GM04503 (cell line): ENCODE results near the gene RAD52.

ENCODE experiments used
- DNase-seq: peaks from one replicate; pipeline ENCODE4 v3.0.0-alpha.2; 2012; ENCODE audit warnings: low read depth

The RAD52 gene

DNA sequence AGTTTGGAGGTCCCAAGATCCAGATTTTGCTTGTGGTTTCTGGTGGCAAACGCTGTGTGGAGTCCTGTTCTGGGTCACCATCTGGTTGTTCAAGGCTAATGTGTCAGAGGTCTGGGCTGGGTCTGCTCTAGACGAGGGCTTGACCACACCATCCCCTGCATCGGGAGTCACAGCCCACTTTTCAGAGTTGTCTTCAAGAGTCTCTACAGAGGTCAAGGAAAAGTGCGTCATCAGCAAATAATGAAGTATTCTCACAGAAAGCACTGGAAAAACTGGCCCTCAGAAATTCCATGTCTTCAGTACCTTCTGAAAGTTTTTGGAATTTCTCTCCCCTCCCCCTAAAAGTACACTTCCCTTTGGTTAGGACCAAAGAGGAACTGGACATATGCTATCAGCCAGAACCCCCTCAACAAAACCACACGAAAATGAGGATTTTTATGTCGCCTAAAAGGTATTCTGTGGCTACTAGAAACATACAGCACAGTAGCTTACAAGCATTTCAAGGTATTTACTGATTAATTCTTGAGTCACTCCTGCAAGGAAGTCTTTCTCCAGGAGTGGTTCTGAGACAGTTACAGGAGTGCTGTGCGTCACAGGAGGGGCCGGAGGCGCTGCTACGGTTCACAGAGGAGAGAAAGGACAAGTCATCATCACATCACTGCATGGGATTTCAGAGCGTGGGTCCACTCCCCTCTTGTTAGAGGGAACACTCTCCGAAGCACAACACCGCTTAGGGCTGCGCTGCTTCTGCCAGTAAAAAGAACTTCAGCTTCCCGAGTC lies 35.4 kb downstream of the RAD52 start:
- DNase-seq = peak; percentile 9

- no peak for DNase-seq
Measured at GRCh38 chr12:912466-913235, 36.8 kb downstream of the RAD52 start.

GRCh38 chr12:911191-911826 lies 38.2 kb downstream of the RAD52 start:
- DNase-seq = no peak

DNA sequence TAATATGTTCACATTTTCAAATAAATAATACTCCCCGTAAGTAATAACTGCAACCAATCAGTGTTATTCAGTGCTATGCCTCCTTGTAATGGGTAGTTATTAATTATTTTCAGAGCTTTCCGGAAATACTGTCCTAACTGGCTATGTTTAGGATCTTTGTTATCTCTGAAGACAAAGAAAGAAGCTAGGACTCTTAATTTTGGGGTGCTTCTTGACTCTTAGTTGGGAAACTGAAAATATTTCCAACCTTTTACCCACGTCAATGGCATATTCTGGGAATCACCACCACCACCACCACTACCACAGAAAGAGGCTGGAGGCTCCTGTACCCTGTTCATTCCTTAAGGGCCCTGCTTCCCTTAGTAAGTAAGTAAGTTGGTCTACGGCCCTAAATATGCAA lies 39.1 kb downstream of the RAD52 start:
- no peak for DNase-seq

DNA sequence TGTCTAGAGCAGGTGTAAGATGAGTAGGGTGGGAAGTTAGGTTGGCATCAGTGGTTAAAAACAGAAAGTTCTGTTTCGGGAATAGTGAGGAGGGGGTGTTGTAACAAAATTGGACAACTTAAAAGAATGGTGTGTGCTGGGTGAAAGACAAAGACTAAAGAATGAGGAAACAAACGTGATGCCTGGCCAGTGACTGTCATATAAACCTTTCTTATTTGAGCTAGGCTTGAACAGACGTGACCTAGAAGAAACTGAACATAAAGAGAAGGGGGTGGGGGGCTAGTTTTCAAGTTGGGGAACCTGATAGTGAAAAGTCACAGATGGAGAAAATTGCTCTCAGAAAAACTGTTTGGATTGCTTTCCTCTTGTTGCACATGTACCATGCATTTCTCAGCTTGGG lies 39.6 kb downstream of the RAD52 start:
- no peak for DNase-seq

- DNase-seq = no peak
Measured at GRCh38 chr12:907413-908185, 41.9 kb downstream of the RAD52 start.

DNA sequence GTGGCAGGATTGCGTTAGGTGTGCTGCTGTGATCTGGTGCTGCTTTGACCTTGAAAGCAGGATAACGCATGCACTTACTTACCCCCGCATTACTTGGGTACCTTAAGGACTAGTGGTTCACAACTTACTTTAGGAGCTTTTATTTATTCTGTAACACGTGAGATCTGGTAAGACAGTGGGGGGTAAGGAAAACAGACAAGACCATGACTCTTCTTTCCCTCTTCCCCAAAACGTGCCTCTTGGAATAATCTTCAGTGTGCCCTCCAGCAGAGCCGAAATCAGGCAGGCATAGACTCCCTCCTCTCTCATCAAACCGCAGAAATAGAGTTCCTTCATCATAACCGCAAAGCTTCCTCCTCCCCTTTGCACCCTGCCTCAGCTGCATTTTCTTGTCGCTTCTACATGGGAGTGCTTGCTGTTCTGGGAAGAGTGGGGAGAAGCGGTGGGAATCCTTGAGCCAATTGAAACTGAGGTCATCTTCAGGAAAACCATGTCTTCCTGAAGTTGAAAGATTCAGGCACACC lies 43.4 kb downstream of the RAD52 start:
- DNase-seq = no peak

GRCh38 chr12:905261-906031 lies 44.0 kb downstream of the RAD52 start:
- no peak for DNase-seq

GRCh38 chr12:904010-904414 lies 45.5 kb downstream of the RAD52 start:
- no peak for DNase-seq

DNA sequence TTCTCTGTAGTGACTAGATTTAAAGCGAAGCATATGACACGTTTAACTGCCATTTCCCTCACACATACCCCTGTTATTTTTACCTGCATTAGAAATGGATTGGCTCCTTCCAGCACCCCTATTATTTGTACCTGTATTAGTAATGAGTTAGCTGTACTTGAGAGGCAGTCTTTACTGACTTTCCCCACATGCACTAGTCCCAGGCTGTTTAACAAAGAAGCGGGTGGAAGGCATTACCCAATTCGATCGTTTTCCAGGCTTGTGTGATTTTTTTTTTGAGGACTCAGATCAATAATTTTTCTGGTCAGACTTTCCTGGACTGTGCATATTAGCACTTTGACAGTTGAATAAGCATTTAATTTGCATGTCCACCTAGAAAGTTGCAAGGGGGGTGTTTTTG lies 46.4 kb downstream of the RAD52 start:
- no peak for DNase-seq

DNA sequence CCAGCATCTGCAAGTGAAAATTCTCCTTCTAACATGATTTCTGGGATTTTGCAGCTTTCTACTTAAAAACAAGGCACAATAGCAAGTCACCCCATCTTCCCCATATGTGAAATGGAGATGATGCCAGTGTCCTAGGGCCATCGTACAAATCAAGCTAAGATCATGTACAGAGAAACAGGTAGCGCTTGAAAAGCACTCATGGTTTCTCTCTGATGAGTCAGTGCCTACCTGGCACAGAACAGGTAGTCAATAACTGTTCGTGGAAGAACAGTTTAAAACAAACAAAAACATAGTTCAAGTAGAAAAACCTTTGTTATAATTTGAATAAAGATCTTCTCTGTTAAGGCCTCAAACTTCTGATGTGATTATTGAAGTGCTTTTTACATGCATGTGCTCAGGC lies 46.9 kb downstream of the RAD52 start:
- no peak for DNase-seq

DNA sequence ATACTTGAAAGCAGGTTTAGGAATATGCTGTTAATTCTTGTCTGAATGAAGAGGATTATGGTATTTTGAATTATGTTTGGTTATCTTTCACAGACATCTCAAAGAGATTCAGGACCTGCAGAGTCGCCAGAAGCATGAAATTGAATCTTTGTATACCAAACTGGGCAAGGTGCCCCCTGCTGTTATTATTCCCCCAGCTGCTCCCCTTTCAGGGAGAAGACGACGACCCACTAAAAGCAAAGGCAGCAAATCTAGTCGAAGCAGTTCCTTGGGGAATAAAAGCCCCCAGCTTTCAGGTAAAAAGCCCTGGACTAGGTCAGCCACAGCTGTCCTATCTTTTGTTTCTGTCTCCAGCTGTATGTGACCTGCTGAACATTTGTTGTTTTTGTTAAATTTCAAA lies 52.1 kb downstream of the RAD52 start:
- no peak for DNase-seq

GRCh38 chr12:896031-896430 lies 53.5 kb downstream of the RAD52 start:
- no peak for DNase-seq

DNA sequence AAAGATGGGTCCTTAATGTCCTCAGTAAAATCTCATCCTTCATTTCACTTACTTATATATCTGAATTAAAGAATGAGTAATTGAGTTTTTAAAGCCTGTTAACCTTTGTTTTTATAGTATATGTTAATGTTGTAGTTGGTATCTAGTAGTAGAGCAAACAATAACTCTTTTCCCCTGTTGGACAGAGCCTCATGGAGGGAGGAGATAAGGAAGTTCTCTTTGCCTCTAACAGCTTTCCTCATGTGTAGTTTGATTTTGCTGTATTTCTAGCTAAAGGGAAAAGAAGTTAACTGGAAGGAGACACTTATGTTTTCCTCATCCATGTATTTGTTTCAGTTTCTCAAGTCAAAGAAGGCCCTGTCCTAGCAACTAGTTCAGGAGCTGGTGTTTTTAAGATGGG lies 55.3 kb downstream of the RAD52 start:
- DNase-seq = no peak

GRCh38 chr12:886206-886605 lies 63.3 kb downstream of the RAD52 start:
- no peak for DNase-seq

DNA sequence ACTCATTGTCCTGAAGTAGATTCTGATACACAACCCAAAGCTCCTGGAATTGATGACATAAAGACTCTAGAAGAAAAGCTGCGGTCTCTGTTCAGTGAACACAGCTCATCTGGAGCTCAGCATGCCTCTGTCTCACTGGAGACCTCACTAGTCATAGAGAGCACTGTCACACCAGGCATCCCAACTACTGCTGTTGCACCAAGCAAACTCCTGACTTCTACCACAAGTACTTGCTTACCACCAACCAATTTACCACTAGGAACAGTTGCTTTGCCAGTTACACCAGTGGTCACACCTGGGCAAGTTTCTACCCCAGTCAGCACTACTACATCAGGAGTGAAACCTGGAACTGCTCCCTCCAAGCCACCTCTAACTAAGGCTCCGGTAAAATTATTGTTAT lies 63.8 kb downstream of the RAD52 start:
- DNase-seq = no peak

GRCh38 chr12:884746-885414 lies 64.6 kb downstream of the RAD52 start:
- DNase-seq = no peak

DNA sequence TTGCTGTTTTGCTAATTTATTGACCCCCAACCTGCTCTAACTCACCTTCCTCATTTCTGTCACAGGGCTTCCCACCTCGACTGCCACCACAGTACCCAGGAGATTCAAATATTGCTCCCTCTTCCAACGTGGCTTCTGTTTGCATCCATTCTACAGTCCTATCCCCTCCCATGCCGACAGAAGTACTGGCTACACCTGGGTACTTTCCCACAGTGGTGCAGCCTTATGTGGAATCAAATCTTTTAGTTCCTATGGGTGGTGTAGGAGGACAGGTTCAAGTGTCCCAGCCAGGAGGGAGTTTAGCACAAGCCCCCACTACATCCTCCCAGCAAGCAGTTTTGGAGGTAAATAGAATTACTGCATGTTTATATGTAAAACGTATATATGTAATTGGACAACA lies 68.8 kb downstream of the RAD52 start:
- no peak for DNase-seq

- DNase-seq = peak; percentile 14
Measured at GRCh38 chr12:879641-880040, 69.9 kb downstream of the RAD52 start.

DNA sequence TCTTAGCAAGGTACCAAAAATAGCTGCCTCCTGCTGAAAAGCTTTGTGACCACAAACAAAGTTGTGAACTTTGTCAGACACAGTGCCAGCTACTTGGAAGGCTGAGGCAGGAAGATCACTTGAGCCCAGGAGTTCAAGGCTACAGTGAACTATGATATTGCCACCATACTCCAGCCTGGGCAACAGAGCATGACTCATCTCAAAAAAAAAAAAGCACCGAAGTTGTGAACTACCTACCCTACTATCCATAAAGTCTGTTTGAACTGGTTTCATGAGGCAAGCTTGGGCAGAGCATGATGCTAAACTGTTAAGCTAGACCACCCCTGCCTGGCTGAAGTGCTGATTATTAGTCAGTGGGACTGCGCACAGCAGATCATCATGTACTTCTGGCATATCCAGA lies 75.5 kb downstream of the RAD52 start:
- no peak for DNase-seq

DNA sequence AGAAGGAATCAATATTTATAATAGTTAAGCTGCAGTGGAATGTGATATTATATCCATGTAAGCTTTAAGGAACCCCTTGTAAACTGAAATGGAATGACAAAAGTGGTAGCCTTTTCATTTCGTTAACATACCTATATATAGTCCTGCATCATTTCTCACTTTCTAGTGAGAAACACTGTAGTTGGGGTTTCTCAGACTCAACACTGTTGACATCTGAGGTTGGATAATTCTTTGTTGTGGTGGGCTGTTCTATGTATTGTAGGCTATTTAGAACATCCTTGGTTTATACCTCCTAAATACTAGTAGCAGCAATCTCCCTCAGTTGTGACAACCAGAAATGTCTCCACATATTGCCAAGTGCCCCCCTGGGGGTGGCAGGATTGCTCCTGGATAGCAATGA lies 79.1 kb downstream of the RAD52 start:
- no peak for DNase-seq
